Measurements from ENCODE around the gene PKIG. TPM values are rescaled to one million over a fixed set of nuclear protein-coding genes. Genes with fewer than 3 reads are reported as not detected.

Gene PKIG
- total RNA-seq, 4 donors from 2014 or later, result 72.9 to 153 (median 100) TPM

- DNase-seq (no peak), ATAC-seq (no peak)
- intact Hi-C loops (cut with DNase I; ENCODE audit: low total_unique reads), result no loop called here
- Histone ChIP-seq H3K4me3 (no peak overlapping the region), H3K4me1 (peaks cover 90 to 91% of the 10 kb centered on the region in 2 donors), H3K27me3 (no peaks in the 10 kb centered on the region), H3K36me3 (peaks cover 0 to 8% of the 10 kb centered on the region in 2 donors), H3K27ac (peak overlapping the region; percentile 79 to 86 (median 81)), H3K9me3 (no peaks in the 10 kb centered on the region)
- in situ Hi-C loops (cut with MboI; ENCODE audit: low sequenced_read_pairs in 4 of 4), result loop anchor here in 1 of 4 donors (25.0 kb wide), 1 partner anchor 385 kb away; the partner anchor contains the start of gene OSER1
- TF ChIP-seq POLR2A (IDR thresholded peaks at IDR 0.05) (no peak), CTCF (IDR thresholded peaks at IDR 0.05 in 4 of 5, conservative IDR thresholded peaks at IDR 0.05 in 1 of 5) (no peak)
Measured at GRCh38 chr20:44596876-44597275, 14.5 kb downstream of the PKIG start.

GRCh38 chr20:44597516-44597915, 15.1 kb downstream of the PKIG start:
- H3K36me3 ChIP-seq, result peaks cover 0 to 7% of the 10 kb centered on the region in 2 donors
- peak overlapping the region; percentile 79 to 86 (median 81) for H3K27ac ChIP-seq
- H3K27me3 ChIP-seq, result no peaks in the 10 kb centered on the region
- ATAC-seq, result no peak
- in situ Hi-C loops (cut with MboI; ENCODE audit: low sequenced_read_pairs in 4 of 4) (loop anchor here in 1 of 4 donors (25.0 kb wide), 1 partner anchor 385 kb away; the partner anchor contains the start of gene OSER1), intact Hi-C loops (cut with DNase I; ENCODE audit: low total_unique reads) (no loop called here)
- DNase-seq, result no peak
- peaks cover 93 to 98% of the 10 kb centered on the region in 2 donors for H3K4me1 ChIP-seq
- H3K4me3 ChIP-seq, result no peak overlapping the region
- H3K9me3 ChIP-seq, result no peaks in the 10 kb centered on the region
- TF ChIP-seq CTCF (IDR thresholded peaks at IDR 0.05 in 4 of 5, conservative IDR thresholded peaks at IDR 0.05 in 1 of 5) (no peak), POLR2A (IDR thresholded peaks at IDR 0.05) (no peak)

- no peaks in the 10 kb centered on the region for H3K27me3 ChIP-seq
- H3K4me3 ChIP-seq, result no peak overlapping the region
- H3K36me3 ChIP-seq, result peaks cover 0 to 7% of the 10 kb centered on the region in 2 donors
- ATAC-seq, result no peak
- H3K4me1 ChIP-seq, result peaks cover 96 to 99% of the 10 kb centered on the region in 2 donors
- intact Hi-C loops (cut with DNase I; ENCODE audit: low total_unique reads), result no loop called here
- in situ Hi-C loops (cut with MboI; ENCODE audit: low sequenced_read_pairs in 4 of 4), result loop anchor here in 1 of 4 donors (25.0 kb wide), 1 partner anchor 386 kb away; the partner anchor contains the start of gene OSER1
- H3K9me3 ChIP-seq, result no peaks in the 10 kb centered on the region
- peak overlapping the region; percentile 79 to 86 (median 81) for H3K27ac ChIP-seq
- TF ChIP-seq CTCF (IDR thresholded peaks at IDR 0.05 in 4 of 5, conservative IDR thresholded peaks at IDR 0.05 in 1 of 5) (no peak), POLR2A (IDR thresholded peaks at IDR 0.05) (no peak)
- DNase-seq, result peak in 1 of 2 donors; percentile 17
Measured at GRCh38 chr20:44597930-44598329, 15.6 kb downstream of the PKIG start.

GRCh38 chr20:44598423-44599305, 16.3 kb downstream of the PKIG start:
- ATAC-seq (peak in 1 of 2 donors; percentile 18), DNase-seq (peak in 1 of 2 donors; percentile 31)
- intact Hi-C loops (cut with DNase I; ENCODE audit: low total_unique reads), result no loop called here
- Histone ChIP-seq H3K27ac (peak overlapping the region; percentile 79 to 86 (median 81)), H3K9me3 (no peaks in the 10 kb centered on the region), H3K27me3 (no peaks in the 10 kb centered on the region), H3K4me1 (peaks cover 97 to 98% of the 10 kb centered on the region in 2 donors), H3K4me3 (peak overlapping the region in 2 of 4 donors; percentile 2 to 25), H3K36me3 (peaks cover 0 to 7% of the 10 kb centered on the region in 2 donors)
- peak in 3 of 5 experiments; percentile 7 to 34 (median 18) for TF ChIP-seq CTCF (IDR thresholded peaks at IDR 0.05 in 4 of 5, conservative IDR thresholded peaks at IDR 0.05 in 1 of 5)
- no peak for TF ChIP-seq POLR2A (IDR thresholded peaks at IDR 0.05)
- in situ Hi-C loops (cut with MboI; ENCODE audit: low sequenced_read_pairs in 4 of 4), result loop anchor here in 1 of 4 donors (25.0 kb wide), 1 partner anchor 386 kb away; the partner anchor contains the start of gene OSER1

All from gastrocnemius medialis (tissue), 4 donors.